IPS-NIHi7 (cell line): Measurements from ENCODE around the gene MAPKAP1.

Source experiments
- DNase-seq: peaks from one replicate; pipeline ENCODE4 v3.0.0; 2012; ENCODE audit warnings: mixed read lengths; ENCODE audit errors: extremely low spot score

MAPKAP1 gene

DNA sequence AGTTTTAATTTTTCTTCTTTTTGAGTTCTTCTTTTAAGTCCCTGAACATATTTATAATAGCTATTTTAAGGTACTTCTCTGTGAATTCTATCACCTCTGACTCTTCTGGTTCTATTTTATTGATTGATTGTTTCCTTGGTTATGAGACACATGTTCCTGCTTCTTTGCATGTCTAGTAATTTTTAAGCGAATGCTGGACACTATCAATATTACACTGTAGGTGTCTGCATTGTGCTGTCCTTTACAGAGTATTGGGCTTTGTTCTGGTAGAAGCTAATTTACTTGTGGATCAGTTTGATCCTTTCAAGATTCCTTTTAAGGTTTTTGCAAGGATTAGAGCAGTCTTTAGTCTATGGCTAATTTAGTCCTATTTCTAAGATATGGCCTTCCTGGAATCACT lies 249.7 kb downstream of the MAPKAP1 start:
- DNase-seq = no peak

DNA sequence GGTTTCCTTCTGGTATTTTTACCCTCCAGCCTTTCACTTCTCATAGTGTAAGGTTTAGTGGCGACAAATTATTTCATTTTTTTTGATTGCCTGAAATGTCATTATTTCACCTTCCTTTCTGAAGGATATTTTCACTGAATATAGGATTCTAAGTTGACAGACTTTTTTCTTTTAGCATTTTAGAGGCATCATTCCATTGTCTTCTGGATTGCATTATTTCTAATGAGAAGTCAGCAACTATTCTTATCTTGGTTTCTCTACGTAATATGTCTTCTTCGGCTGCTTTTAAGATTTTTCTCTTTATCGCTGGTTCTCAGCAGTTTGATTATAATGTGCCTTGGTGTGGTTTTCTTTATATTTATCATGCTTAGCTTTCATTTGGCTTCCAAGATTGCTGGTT lies 251.1 kb downstream of the MAPKAP1 start:
- DNase-seq = no peak

DNA sequence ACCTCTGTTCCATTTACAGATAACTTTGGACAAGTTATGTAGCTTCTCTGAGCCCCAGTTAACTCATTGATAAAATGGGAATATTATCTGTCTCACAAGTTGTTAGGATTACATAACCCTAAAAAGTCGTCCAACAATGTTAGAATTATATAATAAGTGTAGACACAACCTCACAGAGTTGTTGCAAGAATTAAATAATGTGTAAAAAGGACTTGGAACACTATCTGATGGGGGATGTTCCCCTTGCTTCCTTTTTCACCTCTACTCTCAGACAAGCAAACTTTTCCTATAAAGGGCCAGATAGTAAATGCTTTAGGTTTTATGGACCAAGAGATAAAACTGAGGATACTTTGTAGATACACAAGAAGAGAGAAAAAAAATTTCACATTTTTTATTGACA lies 251.9 kb downstream of the MAPKAP1 start:
- DNase-seq = no peak

DNA sequence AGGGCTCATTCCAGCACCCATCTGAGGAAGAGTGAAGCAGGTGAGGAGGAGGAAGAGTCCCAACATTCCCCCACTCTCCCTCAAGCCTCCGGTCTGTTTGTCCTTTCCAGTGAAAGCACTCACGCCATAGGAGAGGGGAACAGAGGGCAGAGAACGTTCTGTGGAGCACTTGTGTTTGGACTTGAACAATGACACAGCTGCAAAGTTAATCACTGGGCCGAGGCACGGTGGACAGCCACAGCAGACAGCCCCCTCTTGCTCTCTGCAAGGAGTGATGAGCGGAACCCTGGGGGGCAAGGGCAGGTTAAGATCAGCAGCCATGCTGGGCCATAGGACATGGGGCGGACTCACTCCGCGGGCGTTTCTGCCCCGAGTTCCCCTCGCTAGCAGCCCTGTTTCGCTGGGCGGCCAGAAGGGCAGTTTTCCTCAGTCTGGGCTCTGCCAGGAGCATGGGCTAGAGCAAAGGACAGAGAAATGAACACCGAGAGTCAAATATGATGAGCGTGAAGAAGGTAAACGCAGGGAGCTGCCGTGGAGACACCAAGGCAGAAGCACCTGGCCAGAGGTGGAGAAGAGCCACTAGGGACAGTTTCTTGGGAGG lies 259.7 kb downstream of the MAPKAP1 start:
- no peak for DNase-seq

DNA sequence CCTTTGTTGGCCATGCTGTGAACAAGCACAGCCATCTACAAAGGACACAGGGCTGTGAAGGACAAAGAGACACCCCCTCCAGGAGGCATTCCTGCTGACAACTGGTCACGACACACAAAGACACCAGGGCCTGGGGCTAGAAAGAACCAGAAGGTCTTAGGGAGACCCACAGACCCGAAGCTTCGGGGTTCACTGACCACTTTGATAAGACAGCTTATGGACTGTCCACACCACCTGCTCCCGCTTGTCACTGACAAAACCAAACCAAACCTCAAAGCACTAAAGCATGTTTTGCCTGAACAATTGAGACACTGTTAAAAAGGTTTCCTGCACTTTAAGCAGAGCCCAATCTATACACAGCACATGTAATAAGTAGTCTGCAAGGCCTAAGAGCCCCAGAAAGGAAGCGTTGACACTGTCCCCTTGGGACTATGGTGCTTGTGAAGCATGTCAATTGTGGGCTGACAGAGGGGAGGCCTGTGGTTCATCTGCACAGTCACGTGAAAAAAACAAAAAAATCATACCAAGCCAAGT lies 260.4 kb downstream of the MAPKAP1 start:
- DNase-seq = no peak

DNA sequence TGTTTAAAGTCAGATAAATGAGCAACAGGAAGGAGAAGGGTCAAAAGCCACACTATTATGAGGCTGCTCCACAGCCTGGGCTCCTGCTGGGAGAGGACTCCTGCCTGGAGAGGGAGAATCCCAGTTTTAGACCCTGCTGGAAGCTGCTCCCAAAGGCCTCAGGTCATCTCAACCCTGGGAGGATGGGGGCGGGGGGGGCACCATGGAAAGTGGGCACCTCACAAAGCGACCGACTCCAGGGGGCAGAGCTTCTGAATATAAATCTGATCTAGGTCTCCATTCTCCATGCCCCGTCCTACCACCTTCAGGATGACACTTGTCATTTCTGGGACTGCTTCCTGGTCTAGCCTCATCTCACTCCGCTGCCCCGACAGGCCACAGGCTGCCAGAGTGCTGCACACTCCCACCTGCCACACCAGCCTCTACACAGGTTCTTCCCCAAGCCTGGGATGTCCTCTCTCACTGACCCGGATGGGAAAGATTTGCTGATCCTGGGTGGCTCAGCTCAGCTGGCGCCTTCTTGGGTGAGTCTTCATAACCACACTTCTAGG lies 262.0 kb downstream of the MAPKAP1 start:
- no peak for DNase-seq

DNA sequence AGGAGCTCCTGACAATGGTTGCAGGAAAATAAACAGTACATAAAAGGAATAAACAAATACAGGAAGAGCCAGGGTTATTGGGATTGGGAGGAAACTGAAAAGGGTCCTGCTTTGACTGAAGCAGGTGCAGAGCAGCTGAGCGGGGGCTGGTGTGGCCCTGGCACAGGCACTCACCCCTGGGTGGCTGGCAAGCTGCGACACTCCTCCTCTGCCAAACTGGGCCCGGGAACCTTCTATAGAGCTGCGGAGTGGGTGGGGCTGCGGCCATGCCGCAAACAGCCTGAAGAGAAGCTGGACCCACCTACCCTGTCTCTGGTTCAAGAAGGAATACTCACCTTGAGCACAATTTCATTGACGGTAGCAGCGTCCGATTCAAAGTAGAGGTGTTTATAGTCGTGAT lies 262.8 kb downstream of the MAPKAP1 start:
- no peak for DNase-seq

DNA sequence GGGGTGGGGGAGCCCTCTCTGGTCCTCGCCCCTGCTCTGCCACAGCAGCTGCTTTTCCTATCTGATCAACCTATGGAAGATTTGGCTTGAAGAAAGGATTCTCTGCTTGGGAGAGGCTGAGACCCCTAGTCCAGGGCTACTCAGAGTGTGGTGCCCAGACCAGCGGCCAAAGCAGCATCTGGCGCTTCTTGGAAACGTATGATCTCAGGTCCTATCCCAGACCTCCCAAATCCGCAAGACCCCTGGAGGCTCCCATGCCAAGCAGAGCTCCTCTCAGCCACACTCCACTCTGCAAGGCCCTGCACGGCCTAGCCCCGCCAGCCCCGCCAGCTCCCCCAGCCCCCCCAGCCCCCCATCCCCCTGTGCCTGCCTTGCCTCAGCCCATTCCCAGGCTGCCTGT lies 263.6 kb downstream of the MAPKAP1 start:
- DNase-seq = no peak

DNA sequence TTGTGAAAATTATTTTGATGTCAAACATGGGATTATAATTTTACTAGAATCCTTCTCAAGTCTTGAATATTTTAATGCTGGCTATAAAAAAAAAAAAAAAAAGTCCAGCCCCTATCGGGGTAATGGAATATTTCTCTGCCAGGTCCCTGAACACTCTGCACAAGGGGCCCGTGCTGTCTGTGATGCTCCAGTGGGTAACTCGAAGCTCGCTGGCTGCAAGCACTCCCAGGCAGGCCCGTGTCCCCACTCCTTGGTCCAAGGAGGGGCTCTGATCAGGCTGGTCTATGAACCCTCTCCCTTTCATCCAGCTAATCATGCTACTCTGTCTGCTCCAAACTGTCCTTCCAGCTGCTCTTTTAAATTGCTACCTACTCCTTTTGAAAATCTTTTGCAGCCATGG lies 264.6 kb downstream of the MAPKAP1 start:
- DNase-seq = no peak

DNA sequence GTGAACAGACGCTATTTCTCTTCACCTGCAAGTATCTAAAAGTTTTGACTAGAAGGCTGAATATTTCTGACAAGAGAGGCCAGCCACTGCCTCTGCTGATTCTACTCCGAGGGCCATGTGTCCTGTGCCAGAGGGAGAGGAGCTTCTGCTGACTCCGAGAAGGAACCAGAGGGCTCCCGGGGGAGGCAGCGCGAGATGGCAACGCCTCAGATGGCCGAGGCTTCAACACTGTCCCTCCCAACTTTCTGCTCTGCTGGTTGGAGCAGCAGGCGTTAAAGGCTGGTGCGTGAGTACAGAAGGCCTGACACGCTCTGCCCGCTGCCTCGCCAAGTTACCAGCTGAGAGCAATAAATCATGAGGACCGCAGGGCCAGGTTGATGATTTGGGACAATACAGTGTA lies 266.6 kb downstream of the MAPKAP1 start:
- DNase-seq = no peak

DNA sequence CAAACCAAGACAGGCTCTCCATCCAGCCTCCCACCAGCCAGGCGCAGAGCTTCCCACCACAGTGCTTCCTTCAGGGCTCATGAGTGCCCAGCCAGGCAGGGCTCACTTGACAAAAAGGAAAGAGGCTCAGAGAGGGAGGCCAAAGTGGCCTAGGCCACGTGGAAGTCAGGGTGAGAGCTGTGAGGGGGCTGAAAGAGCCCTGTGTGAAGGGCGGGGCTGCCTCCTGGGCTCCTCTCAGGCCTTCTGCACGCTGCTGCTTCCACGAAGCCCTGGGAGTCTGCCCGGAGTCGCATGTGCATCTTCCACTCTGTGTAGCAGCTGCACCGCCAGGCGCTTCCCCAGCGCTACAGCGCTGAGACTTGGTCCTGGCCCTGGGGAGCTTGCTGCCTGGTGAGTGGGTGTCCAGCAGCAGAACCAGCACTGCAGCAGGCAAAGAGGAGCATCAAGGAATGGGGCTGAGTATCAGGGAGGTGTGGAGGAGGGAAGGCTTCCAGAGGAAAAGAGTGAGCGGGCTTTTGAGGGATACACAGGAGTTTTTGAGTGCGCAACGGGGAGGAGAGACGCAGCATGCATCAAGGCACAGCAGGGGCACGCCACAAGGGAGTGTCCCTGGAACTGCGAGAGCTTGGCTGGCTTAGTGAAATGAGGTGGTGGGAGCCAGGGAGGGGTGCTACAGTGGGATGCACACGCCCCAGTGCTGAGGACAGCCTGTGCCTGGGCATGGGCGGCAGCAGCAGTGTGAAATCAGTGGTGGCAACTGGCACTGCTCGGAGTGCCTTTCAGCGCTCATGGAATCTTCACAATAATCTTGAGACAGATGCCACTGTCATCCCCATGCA lies 267.4 kb downstream of the MAPKAP1 start:
- DNase-seq = no peak

DNA sequence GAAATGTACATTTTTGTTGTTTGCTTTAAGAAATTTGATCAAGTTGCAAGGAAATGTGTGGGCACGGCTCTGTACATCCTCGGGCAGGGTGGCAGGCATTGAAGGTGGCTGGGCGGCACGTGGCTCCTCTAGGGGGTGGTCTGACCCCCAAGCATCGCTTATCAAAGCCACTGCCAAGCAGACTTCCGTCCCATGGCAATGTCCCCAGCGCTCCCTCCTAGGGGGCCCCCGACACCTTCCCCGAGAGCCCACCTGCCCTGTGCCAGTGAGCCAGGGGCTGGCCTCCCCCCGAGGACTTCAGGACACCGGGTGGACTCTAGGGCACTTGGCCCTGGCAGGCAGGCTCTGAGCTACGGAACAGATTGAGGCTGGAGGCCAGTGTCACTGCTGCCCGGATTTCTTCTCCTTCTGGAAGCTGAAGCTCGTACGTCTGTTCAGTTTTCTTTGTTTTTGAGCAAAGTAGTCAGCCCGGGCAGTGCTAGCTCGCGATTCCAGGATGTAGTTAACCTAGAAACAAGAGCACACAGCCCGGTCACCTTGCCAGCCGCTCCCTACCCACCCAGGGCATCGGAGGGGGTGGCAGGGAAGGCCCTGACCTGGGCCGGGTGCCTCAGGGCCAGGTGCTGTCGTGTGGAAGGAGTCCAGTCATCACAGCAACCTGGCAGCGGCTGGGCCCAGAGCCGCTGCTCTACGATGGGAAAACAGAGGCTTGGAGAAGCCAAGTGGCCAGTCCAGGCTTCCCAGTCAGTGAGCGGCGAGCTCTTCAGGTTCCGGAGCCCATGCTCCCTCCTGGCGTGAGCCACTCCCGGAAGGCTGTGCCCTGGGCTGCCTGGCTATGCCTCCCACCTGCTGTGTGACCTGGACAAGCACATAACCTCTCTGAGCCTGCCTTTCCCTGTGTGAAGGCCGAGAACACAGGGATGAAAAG lies 268.2 kb downstream of the MAPKAP1 start:
- no peak for DNase-seq

DNA sequence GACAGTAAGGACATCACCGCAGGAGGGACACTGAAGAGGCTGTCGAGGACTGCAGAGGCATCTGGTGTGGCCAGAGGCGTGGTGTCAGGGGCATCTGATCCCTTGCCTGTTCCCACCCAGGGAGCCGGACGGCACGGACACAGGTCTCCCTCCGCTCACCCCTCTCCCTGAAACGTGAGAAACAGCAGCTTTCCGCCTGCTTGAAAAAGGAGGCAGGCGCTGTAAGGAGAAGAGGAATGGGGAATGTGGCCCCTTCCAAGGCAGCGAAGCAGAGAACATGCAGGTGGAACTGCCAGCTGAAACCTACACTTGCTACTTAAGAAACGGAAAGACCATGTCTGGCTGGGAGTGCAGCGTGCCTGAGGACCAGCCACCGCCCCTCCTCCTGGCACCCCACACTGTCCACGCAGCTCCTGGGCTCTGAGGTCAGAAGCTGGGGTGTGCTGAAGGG lies 269.2 kb downstream of the MAPKAP1 start:
- no peak for DNase-seq

DNA sequence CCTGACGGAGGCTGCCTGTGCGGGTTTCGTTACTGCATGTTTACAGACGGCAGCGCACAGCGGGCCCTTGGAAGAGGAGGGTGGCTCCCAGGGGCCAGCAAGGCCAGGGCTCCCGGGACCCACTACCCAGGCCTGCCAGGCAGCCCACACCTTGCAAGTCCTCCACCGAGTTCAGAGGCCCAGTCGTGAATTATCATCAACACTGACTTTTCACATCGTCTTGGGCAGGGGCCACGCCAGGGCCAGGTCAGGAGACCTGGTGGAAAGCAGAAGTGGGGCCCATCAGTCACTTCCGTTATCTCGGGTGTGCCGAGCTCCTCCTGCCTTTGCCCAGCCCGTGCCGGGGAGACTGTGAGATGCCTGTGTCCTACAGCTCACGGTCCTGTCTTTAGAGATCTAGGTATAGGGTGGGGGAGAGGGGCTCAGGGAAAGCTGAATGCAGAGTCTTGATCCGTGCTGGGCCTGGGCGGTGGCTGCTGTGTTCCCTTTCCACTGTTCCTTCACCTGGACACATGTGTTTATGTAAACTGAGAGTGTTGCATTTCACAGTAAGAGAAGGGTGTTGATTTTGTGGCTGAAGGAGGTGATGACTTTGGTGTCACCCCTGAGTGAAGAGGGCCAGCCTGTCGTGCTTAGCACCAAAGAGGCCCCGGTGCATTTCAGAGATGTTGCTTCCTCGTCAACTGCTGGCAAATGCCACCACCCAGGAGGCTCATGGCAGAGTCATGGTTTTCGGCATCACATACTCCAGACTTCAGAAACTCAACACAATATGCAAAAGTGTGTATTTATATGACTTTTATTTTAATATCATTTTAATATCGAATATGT lies 270.2 kb downstream of the MAPKAP1 start:
- no peak for DNase-seq

DNA sequence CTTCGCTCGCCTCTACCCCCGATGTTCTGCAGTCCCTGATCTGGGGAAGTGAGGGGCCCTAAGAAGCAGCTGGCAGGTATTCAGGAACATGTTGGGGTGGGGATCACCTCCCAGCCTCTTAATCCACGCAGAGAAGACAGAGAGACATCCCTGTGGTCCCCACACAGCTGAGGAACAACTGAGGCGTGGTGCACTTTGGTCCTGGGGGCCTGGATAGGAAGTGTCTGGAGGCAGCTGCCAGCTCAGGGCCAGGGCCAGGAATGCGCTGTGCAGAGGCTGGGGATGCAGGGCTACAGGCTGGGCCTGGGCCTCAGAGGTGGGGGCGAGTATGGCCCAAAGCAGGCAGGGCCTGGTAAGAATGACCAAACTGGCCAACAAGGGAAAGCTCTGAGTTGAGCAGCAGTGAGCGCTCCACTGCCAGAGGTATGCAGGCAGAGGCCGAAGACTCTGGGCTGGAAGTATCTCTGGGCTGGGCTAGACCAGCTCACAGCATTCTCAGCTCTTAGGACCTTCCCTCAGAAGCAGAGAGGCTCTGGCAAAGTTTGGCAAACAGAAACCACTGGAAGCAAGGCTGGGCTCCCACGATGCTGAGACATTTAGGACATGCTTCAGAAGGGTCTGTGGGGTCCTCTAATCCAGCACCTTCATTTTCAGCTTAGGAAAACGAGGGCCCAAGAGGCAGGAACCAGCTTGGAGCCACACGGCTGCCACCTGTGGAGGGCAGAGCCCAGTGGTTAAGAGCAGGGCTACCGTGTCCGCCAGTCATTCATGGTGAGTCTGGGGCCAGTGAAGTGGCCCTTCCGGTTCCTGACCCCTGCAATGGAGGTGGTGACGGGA lies 271.0 kb downstream of the MAPKAP1 start:
- no peak for DNase-seq

DNA sequence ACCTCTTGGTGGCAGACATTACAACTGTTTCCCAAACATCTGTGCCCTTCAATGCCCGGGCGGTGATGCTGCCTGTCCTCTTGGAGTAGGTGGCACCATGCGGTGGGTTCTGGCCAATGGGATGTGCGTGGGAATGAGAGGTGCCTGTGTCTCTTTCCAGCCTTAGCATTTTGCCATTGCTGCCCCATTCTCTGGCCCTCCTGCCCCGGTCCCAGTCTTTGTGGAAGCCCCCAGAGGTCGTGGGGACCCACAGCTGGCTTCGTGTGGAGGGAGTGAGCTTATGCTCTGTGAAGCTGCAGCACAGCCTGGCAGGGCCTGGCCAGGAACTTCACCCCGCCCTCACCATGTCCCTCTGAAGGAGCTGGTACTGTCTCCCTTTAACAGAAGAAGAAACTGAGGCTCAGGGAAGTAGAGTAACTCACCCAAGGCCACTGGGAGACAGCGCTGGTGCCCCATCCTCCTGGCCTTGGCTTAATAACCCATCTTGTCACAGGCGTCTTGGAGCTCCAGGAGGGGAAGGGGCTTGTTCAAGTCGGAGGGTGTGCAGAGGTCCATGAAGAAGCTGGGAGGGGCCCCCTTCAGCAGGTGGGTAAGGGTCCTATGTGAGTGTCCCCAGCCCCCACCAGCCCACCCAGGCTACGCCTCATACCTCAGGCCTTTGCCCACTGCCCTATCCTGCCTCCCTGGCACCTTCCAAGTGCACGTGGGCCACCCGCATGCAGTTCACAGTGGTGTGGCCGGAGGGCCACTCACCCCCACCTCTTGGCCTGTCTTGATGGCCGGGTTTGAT lies 271.8 kb downstream of the MAPKAP1 start:
- DNase-seq = no peak

DNA sequence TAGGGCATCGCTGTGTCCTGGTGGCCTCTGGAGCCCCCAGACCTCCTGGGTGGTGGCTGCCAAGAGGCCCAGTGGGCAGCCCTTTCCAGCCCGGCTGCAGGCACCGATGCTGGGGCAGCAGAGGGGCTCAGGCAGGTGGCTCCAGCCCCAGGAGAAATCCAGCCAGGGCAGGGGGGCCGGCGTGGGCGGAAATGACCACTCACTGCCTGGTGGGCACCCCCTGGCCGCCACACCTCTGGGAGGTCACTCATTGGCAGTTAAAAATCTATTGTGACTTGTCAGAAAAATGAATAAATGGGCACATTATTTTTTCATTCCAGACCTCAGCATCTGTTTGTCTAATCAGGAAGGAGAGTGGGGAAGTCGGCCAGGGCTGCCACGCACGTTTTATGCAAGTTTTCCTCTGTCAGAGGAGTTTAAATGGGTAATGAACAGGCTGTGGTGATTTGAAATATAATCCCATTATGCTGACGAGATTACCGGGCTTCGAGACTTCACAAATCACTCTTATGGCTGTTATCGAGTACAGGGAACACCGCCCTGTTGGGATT lies 273.5 kb downstream of the MAPKAP1 start:
- no peak for DNase-seq

DNA sequence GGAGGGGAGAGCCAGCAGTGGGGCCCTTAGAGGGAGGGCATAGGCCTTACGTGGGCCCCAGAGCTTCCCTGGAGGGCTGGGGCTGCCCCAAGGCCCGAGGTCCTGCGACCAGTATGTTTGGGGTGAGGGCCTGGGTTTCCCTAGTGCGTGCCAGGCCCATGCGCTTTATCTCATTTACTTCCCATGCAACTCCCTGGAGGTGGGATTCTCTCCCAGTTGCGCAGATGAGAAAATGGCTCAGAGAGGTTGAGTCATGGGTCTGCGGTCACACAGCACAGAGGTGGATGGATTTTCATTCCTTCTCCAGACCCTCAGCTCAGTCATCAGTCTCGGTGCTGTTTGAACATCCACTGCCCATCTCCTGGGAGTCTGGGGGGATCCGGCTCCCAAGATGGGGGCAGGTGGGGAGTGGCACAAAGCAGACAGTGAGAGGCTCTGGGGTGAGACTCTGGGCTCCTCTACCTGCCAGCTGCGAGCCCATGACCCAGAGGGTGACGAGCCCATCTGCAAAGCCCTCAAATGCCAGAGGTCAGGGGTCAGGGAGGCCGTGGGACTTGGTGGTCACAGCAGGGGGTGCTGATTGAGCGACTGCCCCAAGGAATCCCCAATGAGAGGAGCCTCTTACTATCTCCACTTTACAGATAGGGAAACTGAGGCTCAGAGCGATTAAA lies 274.2 kb downstream of the MAPKAP1 start:
- no peak for DNase-seq
